ENCODE data around the gene FLVCR2.
"Not testable (repeated sequence)": the region's sequence is repeated elsewhere in the genome, so short reads cannot be mapped to it uniquely, and the experiment has no call there.

FLVCR2 gene

DNA sequence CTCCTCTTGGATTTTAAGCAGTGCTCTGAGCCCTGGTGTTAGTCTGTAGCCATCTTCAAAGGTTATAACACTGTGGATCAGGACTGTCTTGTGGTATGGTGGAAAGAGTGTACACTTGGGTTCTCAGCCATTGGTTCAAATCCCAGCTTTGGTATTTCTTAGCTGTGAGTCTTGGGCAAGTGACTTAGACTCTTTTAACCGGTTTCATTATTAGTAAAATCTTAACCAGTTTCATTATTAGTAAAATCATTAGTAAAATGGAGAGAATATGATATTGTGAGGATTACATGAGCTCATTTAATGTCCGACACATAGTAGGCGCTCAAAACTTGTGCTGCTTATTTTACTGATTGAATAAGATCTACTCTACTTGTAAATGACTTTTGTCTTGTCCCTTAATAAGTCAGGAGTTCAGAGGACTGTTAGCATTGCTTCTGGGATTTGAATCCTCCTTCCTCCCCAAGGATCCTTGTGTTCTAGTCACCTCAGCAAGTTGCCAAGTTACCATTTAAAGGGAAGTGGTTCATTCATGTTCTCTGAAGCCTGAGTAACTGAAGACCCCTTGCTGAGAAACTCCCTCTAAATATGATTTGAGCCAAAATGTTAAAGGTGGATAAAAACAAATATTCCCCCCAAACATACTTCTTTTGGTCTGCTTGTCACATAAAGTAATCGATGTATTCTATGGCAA, 95.1 kb downstream of the FLVCR2 start:
- DNase-seq: no peak

DNA sequence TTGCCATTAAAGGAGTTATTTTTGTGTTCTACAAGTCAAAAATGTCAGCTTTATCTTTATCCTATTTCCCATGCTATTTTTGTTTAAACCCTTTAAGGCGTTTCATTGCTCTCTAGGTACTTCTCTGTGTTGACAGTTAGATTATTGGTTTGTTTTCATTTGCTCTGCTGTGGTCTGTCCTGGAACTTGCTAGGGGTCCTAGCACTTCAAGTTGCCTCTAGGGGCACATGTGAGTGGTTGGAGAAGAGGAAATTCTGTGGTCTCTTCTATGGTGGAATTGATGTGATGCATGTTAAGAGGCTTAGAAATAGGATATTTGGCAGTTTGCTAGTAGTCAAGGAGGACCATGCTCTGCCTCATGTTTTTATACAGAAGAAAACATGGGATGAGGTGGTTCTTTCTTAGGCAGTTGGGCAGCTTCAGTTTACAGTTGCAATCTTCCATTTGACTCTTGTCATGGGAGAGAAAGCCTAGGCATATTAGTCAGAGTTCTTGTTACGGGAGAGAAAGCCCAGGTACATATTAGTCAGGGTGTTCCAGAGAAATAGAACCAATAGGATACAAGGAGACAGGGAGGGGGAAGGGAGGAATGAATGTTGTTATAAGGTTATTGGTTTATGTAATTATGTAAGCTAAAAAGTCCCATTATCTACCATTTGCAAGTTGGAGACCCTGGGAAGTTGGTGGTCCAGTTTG, 97.0 kb downstream of the FLVCR2 start:
- DNase-seq: no peak

DNA sequence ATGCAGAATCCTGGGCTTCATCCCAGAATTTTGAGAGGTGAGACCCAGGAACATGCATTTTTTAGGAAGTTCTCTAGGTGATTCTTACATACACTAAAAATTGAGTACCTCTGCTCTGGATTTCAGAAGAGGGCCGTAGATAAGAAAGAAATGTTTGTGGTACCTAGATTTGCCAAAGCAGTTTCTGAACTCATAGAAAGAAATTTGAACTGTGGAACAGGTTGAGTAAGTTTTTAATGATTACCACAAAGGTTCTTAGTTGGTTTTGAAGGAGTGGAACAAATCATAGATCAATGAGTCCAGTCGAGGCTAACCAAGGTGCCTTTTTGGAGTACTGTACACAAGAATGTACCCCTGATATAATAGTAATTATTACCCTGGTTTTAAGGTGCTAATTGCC, 107.5 kb downstream of the FLVCR2 start:
- no peak for DNase-seq

DNA sequence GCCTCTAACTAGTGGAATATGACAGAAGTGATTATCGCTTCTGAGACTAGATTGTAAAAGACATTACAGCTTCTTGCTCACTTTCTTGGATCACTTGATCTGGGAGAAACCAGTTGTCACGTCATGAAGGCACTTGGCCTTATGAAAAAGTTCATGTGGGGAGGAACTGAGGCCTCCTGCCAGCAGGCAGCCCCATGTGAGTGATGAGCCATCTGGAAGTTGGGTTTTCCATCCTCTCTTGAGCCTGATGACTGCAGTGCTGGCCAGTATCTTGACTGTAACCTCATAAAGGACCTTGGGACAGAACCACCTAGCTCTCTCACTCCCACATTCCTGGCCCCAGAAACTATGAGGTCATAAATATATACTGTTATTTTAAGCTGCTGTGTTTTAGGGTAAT, 110.6 kb downstream of the FLVCR2 start:
- no peak for DNase-seq

DNA sequence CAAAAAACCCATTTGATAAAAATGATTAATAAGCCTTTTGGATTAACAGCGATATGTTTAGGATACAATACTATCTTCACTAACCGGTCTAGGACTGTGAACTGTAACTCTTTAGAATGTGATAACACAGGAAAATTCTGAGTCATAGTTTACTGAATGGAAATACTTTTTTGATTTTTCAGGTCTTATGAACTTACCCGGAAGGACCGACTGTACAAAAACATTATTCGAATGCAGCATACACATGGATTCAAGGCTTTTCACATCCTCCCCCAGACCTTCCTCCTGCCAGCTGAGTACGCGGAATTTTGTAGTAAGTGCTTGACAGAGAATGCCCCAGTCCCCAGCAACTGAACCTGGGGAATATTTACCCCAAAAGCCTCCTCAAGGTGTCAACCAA, 111.6 kb downstream of the FLVCR2 start:
- DNase-seq: no peak

DNA sequence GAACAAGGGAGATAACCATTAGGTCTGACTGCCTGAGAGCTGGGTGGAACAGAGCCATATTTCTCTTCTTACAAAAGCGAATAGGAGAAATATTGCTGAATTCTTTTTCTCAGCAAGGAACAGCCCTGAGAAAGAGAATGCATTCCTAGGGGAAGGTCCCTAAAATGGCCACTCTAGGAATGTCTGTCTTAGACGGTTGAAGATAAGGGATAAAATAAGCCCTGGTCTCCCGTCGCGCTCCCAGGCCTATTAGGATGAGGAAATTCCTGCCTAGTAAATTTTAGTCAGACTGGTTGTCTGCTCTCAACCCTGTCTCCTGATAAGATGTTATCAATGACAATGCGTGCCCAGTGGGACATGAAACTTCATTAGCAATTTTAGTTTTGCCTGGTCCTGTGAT, 116.6 kb downstream of the FLVCR2 start:
- DNase-seq: not testable (repeated sequence)

DNA sequence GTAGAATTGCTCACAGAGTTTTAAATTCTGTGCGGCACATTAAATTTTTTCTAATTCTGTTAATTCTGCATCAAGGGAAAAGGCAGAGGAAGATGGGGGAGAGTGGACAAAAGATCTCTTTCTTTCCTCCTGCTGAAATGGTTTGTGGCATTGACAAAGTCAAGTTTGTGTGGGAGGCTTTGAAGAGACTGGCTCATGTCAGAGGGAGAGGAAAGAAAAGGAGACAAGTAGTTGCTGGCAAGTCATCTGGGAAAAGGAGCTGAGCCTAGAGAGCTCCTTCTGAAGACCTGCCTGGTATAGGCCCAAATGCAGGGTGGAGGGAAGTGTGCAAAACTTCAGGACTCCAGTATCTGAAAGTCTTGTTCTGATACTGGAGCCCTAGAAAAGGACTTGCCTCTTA, 119.0 kb downstream of the FLVCR2 start:
- DNase-seq: no peak
